ENCODE results near the gene THADA.
"Not testable (repeated sequence)": the region's sequence is repeated elsewhere in the genome, so short reads cannot be mapped to it uniquely, and the experiment has no call there.

Gene THADA

DNA sequence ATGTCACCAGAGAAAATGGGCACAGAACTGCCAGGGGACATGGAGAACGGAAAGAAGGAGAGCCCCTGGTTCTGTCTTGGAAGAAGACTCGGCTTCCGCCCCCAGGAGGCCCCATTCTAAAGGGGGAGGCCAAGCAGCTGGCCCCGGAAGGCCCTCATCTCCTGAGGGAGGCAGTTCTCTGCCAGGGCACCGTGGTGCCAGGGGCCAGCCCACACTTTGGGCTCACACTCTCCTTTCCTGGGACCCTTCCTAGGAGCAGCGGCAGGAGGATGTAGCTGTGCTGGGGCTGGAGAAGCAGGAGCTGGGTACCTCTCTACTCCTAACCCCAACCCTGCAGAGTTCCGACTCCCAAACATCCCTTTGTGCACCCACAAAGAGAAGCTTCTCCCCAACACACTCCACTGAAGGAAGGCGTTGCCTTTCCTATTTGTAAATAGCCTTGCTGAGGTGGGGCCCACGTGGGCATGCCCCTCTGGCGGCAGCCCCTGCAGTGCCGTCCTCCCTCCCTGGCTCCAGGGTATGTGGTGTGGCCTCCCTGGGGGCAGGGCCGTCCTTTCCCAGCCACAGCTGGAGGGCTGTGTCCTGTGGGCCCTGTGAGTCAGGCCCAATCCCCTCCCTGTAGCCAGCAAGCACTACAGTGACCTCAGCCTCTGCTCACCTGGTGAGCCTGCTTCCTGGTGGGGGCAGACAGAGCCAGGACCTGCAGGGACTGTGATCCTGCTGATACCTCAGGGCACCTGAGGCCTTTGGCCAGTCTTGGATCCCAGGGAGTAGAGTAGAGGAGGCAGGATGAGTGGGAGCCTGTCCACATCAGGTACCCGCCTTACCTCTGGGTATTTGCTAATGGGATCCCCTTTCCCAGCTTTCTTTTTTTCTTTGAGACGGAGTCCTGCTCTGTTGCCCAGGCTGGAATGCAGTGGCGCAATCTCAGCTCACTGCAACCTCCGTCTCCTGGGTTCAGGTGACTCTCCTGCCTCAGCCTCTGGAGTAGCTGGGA is 396.0 kb downstream of the THADA start:
- in situ Hi-C loops (cut with MboI; ENCODE audit: low sequenced_read_pairs) = no loop called here

GRCh38 chr2:43198263-43198662 is 397.6 kb downstream of the THADA start:
- in situ Hi-C loops (cut with MboI; ENCODE audit: low sequenced_read_pairs) = no loop called here

- in situ Hi-C loops (cut with MboI; ENCODE audit: low sequenced_read_pairs) = no loop called here
Observed at GRCh38 chr2:43197588-43197896, 398.3 kb downstream of the THADA start.

DNA sequence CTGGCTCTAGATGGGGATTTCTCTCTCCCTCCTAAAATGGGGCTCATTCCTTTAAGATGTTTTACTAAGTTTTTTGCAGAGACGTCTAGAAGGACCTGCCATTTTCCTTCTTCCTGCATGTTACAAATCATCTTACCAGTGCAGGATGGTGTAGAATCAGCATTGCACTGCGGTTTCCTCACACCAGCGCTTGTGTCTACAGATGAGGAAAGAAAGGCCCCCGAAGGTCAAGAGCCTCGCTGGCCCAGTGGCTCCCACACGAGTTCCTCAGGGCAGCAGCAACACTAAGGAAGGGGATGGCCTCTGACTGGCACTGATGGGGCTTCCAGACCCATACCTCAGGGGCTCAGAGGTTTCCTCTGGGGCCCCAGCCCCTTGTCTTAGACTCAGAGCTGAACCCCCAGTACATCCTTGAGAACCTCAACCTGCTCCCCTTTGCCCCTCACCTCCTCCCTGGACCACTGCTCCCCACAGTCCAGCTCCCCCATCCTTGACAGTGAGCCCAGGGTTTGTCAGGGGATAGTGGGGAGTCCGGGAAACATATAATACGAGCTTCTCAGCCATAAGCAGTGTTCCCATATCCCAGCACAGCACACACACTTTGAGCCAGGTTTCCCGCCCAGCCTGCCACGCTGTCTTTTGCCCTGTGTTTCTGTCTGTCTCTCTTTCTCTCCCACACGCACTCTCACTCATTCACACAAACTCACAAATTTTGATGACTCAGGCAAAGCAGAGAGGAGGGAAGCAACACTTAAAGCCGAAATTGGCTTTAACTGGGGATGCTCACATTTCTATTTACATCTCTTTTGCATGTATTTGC is 398.9 kb downstream of the THADA start:
- in situ Hi-C loops (cut with MboI; ENCODE audit: low sequenced_read_pairs) = no loop called here

GRCh38 chr2:43194121-43194869 is 401.5 kb downstream of the THADA start:
- in situ Hi-C loops (cut with MboI; ENCODE audit: low sequenced_read_pairs) = no loop called here

DNA sequence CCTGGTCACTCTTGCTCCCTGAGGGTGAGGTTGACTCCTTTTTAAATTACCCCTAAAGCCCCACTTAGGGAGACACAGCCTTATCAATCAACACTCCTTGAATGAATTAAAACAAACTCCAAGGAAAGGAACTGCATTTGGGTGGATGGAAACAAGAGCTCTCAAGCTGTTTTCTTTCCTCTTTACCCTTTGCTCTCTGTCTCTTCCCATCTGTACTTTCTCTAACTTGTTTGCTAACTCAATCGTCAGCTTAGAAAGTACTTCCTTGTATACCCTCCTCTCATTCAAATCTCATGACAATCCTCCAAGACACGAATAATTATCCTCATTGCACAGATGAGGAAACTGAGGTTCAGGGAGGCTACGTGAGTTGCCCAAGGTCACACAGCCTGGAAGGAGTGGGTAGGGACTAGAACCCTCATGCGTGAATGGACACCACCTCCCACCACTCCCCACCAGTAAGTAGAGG is 402.2 kb downstream of the THADA start:
- in situ Hi-C loops (cut with MboI; ENCODE audit: low sequenced_read_pairs) = no loop called here

GRCh38 chr2:43192744-43193651 is 402.8 kb downstream of the THADA start:
- in situ Hi-C loops (cut with MboI; ENCODE audit: low sequenced_read_pairs) = no loop called here

DNA sequence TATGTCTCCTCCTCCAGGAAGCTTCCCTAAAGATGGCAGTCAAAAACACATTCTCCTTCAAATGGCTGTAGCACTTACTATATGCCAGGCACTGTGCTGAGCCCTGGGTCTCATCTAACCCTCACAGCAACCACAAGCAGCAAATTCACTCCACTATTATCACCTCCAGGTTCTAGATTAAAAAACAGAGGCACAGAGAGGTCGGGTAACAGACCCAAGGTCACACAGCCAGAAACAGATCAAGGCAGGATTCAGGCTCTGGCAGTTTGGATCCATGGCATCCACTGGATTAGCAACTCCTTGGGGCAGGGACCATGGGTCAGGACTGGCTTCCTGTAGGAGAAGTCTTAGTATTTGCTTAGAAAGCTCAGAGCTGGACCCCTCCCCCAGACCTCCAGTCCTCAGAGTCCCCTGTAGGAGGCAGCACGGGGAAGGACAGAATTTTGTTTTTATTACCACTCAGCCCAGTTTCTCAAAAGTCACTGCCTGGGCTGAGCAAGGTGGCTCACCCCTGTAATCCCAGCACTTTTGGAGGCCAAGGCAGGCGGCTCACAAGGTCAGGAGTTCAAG is 403.8 kb downstream of the THADA start:
- in situ Hi-C loops (cut with MboI; ENCODE audit: low sequenced_read_pairs) = no loop called here

DNA sequence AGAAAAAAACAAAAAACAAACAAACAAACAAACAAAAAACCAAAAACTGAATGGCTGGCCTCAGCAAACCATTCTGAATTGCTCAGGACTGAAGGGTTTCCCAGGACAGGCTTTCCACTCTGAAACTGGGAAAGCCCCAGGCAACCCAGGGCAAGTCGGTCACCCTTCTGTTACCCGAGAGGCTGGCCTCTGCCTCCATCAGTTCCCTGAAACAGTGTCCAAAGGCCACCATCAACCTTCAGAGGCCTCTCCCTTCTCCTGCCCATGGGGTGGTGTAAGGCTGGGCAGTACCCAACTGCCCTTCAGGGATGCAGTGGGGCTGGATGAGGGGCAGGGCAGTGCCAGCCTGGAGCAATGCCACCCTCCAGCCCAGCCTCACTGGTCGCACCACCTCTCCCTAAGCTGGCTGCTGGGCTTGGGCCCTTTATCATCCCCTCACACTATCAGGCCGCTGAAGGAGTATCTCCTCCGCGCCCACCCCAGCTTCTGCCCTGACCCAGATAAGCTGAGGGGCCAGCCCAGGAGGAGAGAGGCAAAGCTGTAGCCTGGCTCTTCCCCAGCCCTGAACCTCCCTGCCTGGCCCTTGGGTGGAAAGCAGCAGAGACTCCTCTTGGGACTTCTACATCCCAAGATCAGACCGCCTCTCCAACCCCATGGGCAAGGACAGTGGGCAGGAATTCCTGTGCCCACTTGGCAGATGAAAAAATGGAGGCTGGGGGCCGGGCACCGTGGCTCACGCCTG is 405.4 kb downstream of the THADA start:
- in situ Hi-C loops (cut with MboI; ENCODE audit: low sequenced_read_pairs) = no loop called here

DNA sequence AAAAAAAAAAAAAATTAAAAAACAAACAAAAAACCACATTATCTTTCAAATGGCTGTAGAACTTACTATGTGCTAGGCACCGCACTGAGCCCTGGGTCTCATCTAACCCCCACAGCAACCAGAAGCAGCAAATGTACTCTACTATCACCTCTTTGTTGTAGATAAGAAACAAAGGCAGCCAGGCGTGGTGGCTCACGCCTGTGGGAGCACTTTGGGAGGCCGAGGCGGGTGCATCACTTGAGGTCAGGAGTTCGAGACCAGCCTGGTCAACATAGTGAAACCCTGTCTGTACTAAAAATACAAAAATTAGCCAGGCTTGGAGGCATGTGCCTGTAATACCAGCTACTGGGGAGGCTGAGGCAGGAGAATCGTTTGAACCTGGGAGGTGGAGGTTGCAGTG is 406.0 kb downstream of the THADA start:
- in situ Hi-C loops (cut with MboI; ENCODE audit: low sequenced_read_pairs) = not testable (repeated sequence)

DNA sequence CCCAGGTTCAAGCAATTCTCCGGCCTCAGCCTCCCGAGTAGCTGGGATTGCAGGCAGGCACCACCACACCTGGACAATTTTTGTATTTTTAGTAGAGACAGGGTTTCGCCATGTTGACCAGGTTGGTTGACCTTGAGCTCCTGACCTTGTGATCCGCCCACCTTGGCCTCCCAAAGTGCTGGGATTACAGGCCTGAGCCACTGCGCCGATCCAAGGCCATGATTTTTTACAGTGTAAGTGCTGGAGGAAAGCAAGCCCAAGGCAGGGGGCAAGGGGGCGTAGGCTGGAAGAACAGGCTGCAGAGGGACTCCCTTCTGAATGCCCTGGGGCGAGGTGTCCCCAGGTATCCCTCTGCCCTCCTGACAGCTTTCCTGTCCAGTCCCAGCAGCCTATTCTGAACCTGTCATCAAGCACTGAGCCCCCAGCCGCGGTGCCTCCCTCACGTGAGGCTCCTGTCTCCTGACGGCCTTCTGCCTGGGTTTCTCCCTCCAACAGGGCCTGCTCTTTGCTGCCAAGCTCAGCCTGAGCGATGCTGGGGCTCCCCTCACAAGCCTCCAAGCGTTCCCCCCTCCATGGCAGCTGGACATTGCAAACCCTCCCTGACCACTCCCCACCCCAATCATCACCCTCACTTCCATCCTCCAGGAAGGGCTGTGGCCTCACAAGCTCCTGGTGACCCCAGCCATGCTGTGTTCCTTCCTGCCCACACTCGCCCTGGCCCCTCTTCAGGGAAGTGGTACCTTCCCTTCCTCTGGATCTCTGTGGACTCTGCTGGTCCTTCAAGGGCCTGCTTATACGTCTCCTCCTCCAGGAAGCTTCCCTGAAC is 407.1 kb downstream of the THADA start:
- in situ Hi-C loops (cut with MboI; ENCODE audit: low sequenced_read_pairs) = no loop called here

DNA sequence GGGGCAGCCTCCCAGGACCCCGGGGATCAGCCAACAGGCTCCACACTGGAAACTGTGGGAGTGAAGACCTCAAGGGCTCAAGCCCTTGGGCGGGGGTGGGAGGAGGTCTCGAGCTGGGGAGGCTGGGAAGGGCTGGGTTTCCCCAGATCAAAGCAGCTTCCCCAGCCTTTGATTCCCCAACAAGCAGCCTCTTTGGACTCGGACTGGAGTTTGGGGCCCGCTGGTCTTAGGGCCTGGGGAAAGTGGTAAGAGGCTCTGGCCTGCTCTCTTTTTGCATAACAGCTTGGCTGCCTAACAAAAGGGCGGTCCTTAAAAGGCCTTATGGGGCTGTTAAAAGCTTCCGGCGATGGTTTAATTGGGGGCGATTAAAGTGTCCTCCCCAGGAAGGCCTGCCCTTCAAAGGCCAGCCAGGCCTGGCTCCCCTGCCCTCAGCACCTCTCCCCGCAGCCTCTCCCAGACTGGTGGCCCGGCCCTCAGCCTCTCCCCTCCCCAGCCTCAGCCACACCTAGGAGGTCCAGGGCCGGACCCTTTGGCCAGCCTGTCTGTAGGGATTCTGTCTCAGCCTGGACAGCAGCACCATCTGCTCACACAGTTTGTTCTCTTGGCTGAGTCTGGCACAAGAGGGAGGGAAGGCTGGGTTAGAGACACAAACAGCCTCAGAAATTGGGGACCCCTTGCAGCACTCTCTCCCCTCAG is 409.0 kb downstream of the THADA start:
- in situ Hi-C loops (cut with MboI; ENCODE audit: low sequenced_read_pairs) = no loop called here

- in situ Hi-C loops (cut with MboI; ENCODE audit: low sequenced_read_pairs) = no loop called here
Observed at GRCh38 chr2:43186321-43186678, 409.5 kb downstream of the THADA start.

- in situ Hi-C loops (cut with MboI; ENCODE audit: low sequenced_read_pairs) = no loop called here
Observed at GRCh38 chr2:43185146-43185545, 410.7 kb downstream of the THADA start.

DNA sequence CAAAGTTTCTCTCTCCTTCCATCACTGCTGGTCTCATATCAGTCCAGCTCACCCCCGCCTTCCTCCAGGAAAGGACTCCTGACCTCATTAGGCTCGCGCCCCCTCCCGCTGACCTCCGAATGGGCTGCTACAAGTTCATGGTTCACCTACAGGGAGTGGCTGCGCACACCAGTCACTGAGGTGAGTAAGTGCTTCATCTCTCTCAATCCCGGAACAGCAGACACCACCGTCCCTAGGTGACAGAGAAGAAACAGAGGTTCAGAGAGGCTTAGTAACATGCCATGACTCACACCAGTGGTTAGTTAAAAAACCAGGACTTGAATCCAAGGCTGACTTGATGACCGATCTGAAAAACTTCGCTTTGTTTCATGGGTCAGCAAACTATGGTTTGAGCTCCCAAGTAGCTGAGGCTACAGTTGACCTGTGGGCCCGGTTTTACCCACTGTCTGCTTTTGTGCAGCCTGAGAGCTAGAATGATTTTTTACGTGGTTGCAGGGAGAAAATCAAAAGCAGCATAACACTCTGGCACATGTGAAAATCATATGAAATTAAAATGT is 411.4 kb downstream of the THADA start:
- in situ Hi-C loops (cut with MboI; ENCODE audit: low sequenced_read_pairs) = no loop called here

- in situ Hi-C loops (cut with MboI; ENCODE audit: low sequenced_read_pairs) = no loop called here
Observed at GRCh38 chr2:43183743-43184142, 412.1 kb downstream of the THADA start.

DNA sequence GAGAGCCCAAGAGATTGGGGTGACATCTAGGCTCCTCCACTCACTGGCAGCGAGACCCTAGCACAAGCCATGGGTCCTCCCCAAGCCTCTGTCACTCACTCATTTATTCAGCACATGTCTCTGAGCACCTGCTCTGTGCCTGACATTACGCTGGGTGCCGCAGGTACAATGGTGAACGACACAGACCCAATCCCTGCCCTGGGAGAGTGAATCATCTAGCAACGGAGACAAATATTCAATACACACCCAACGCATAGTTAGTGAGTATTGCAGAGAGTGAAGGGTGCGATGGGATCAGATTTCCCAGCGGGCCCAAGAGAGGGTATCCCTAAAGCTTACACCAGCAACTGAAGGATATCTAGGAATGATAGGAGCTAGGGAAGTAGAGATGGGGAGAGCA is 414.9 kb downstream of the THADA start:
- in situ Hi-C loops (cut with MboI; ENCODE audit: low sequenced_read_pairs) = no loop called here
